GM12891 (cell line): ENCODE results near the gene EYA2.

Source experiments
- DNase-seq: peaks from one replicate; pipeline ENCODE4 v3.0.0; 2011; ENCODE audit warnings: low spot score; ENCODE audit not compliant: insufficient read length
- FAIRE-seq: peaks from 2 replicates; lab custom pipeline; 2011; peaks lifted over from hg19 to GRCh38; lab: Jason Lieb, UNC
- PAX5 ChIP-seq: IDR thresholded peaks from 2 replicates; pipeline ENCODE4 v1.6.1; 2011; ENCODE audit warnings: low read length, moderate library complexity, mild to moderate bottlenecking; ENCODE audit not compliant: insufficient read depth, severe bottlenecking
- POLR2A ChIP-seq: IDR thresholded peaks from 2 replicates; pipeline ENCODE4 v1.6.1; 2011; ENCODE audit warnings: low read depth, low read length, control low read depth
- POLR2AphosphoS5 ChIP-seq: IDR thresholded peaks from 2 replicates; pipeline ENCODE4 v1.6.1; 2011; ENCODE audit warnings: low read depth, low read length, control low read depth
- POU2F2 ChIP-seq: IDR thresholded peaks from 2 replicates; pipeline ENCODE4 v1.6.1; 2011; ENCODE audit warnings: low read depth, mild to moderate bottlenecking, control low read depth, low read length, moderate library complexity
- SPI1 ChIP-seq: IDR thresholded peaks from 2 replicates; pipeline ENCODE4 v1.6.1; 2011; ENCODE audit warnings: low read depth, low read length, control low read depth
- TAF1 ChIP-seq: IDR thresholded peaks from 2 replicates; pipeline ENCODE4 v1.6.1; 2011; ENCODE audit warnings: low read depth, low read length, control low read depth

EYA2 gene

DNA sequence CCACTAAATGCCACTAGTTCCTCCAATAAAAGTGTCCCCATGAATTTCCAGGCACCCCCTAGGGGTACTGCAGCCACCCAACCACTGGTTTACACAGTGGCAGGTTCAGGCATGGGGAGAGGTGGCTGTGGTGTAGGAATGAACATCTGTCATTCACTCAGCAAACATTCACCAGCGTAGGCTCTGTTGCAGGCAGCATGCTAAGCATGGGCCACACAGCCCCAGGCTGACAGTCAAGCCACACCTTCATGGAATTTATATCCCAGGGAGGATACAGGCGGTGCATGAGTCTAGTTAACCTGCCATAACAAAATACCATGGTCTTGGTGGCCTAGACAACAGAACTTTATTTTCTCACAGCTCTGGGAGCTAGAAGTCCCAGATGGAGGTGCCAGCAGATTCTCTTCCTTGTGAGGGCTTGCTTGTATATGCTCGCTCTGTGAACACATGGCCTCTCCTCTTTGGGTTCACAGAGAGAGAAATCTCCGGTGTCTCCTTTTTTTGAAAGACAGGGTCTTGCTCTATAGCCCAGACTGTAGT lies 135.7 kb downstream of the EYA2 start:
- TF ChIP-seq POLR2AphosphoS5 (no peak), PAX5 (no peak), POU2F2 (no peak), POLR2A (no peak), TAF1 (no peak), SPI1 (no peak)
- DNase-seq, result no peak
- FAIRE-seq, result no peak

GRCh38 chr20:47031004-47031403 lies 136.4 kb downstream of the EYA2 start:
- DNase-seq, result no peak
- no peak for FAIRE-seq
- no peak for TF ChIP-seq SPI1
- TF ChIP-seq POLR2A, result no peak
- TF ChIP-seq PAX5, result no peak
- TF ChIP-seq POU2F2, result no peak
- no peak for TF ChIP-seq POLR2AphosphoS5

- TF ChIP-seq POLR2AphosphoS5 (no peak), TAF1 (no peak), SPI1 (no peak), PAX5 (no peak), POLR2A (no peak), POU2F2 (no peak)
- FAIRE-seq (no peak), DNase-seq (no peak)
These were observed 137.2 kb downstream of the EYA2 start for GRCh38 chr20:47031821-47032220.

GRCh38 chr20:47032933-47033578 lies 138.4 kb downstream of the EYA2 start:
- DNase-seq (no peak), FAIRE-seq (no peak)
- no peak for TF ChIP-seq POU2F2
- no peak for TF ChIP-seq SPI1
- no peak for TF ChIP-seq POLR2A
- no peak for TF ChIP-seq PAX5
- TF ChIP-seq TAF1, result no peak
- no peak for TF ChIP-seq POLR2AphosphoS5

DNA sequence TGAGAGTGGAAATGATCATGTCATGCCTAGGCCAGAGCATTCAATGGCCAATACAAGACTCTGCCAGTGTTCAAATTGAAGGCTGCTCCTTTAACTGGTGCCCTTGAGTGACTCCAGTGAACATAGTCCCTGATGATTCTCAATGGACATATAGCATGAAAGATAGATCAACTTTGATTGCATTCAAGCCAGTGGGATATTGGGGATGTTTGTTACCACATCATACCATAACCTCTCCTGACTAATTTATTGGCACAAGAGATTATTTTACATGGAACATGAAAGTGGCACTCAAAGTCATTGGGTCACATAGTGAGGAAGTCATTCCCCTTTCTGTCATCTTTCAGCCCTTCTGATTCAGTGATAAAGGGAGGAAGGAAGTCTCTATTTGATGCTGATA lies 139.0 kb downstream of the EYA2 start:
- no peak for FAIRE-seq
- no peak for DNase-seq
- no peak for TF ChIP-seq SPI1
- no peak for TF ChIP-seq PAX5
- TF ChIP-seq TAF1, result no peak
- no peak for TF ChIP-seq POLR2AphosphoS5
- TF ChIP-seq POLR2A, result no peak
- TF ChIP-seq POU2F2, result no peak

DNA sequence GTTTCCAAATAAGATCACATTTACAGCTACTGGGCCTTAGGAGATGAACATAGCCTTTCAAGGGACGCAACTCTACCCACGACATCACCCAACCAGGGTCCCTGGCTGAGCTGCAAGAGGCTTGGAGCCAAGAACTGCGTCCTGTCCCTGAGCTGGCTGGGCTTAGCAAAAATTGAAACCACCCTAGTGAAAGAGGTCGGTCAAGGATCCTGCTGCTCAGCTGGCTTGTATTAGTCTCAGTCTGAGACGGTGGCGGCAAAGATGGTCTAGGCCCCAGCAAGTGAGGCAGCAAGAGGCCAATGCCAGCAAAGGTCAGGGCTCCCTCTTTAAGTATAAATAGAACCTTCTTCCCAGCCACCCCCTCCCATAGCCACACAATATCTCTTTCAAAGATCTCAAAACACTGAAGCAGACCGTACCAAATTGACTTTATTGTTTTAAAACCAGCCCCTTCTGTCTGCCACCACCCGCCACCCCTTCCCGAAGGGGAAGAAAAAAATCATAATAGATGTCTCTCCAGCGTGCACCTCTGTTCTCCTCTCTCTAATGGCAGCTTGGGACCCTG lies 140.5 kb downstream of the EYA2 start:
- no peak for TF ChIP-seq PAX5
- no peak for TF ChIP-seq POU2F2
- TF ChIP-seq TAF1, result no peak
- no peak for TF ChIP-seq POLR2AphosphoS5
- no peak for TF ChIP-seq POLR2A
- no peak for TF ChIP-seq SPI1
- DNase-seq, result no peak
- FAIRE-seq, result no peak

DNA sequence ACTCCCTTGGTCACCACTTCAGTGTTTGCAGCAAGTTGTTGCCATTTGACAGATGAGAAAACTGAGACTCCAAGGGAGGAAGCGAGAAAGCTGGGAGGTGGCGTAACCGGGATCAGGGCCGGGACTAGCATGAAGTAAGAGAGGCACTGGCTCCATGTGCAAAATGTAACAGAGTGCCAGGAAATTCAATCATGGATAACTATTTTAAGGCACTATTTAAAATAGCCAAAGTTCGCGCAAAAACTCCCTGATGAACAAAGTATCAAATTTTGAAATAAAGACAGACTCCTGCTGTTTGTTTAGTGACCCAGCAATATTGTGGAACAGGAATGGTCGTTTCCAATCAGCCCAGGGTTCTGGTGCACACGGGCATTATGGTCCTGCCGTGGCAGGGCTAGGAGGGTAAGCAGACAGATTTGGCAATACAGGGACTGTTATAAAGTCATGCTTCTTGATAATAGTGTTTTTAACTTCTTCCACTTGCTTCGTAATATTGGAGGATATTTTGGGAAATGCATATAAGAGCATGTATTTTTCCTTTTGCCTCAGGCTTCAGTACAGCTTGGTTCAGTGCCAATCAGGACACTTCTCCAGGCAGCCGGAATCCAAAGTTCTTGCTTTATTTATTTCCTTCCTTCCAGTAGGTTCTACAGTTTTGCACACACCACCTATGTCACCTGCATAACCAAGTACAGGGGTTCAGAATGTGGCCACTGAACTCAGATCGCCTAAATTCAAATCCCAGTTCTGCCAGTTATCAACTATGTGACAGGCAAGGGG lies 141.6 kb downstream of the EYA2 start:
- no peak for TF ChIP-seq POLR2AphosphoS5
- TF ChIP-seq POU2F2, result no peak
- no peak for TF ChIP-seq PAX5
- no peak for TF ChIP-seq SPI1
- no peak for TF ChIP-seq TAF1
- TF ChIP-seq POLR2A, result no peak
- DNase-seq (no peak), FAIRE-seq (no peak)

GRCh38 chr20:47038566-47039560 lies 144.2 kb downstream of the EYA2 start:
- DNase-seq, result no peak
- TF ChIP-seq PAX5 (no peak), POLR2A (no peak), POU2F2 (no peak), SPI1 (no peak)
- no peak for FAIRE-seq
